ENCODE measurements around the gene TARBP2. TPM values are rescaled to one million over a fixed set of nuclear protein-coding genes. Genes with fewer than 3 reads are reported as not detected.

The TARBP2 gene, protein sequence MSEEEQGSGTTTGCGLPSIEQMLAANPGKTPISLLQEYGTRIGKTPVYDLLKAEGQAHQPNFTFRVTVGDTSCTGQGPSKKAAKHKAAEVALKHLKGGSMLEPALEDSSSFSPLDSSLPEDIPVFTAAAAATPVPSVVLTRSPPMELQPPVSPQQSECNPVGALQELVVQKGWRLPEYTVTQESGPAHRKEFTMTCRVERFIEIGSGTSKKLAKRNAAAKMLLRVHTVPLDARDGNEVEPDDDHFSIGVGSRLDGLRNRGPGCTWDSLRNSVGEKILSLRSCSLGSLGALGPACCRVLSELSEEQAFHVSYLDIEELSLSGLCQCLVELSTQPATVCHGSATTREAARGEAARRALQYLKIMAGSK
- 10 to 100 TPM; 15.1 to 20.8 (median 17.8) TPM for total RNA-seq
- long read RNA-seq, transcript TARBP2-201 (9 exons, 1,867 nt), result major isoform, 6 of 9 reads
- long read RNA-seq, partial matches to known transcripts, result 0 of 9 reads
- long read RNA-seq, other reads (novel, unspliced or antisense), result 2 of 9 reads

DNA sequence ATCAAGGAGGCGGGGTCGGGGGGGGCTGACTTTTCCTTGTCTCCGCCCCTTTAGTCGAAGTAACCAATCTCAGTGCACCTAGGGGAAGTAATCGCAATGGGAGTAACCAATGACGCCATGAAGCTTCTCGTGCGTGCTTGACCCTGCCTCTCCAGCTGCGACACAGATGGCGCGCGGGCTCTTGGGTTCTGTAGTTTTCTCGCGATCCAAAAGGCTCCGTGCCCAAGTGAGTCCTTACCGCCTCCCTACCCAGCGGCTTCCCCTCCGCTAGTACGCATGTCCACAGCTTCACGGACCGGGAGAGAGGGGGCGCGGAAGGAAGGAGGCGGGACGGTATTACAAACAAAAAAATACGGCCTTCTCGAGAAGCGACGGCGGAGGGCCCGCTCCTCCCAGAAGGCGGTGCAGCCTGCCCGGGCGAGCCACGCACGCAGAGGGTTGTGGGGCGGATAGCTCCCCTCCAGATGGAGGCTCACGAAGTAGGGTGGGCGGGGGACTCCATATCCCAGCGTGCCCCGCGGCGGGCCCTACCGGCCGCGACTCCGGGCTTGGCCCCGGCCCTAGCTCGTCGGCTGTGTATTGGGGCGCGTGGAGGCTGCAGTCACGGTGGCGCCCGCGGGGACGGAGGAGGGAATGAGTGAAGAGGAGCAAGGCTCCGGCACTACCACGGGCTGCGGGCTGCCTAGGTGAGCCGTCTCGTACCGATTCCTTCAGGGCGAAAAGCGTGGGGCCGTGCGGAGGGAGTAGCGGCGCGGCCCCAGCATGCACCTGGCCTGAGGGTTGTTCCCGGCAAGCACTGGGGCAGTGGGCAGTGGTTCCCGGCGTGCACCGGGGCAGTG, at the start of gene TARBP2:
TARBP2 (plus strand) TSS at position 508 of the 839 bp plus-strand sequence; CDS start at position 634, 126 bp downstream.
- peak; percentile 82 to 90 (median 86) for ATAC-seq
- no peaks in the 10 kb centered on the region for H3K9me3 ChIP-seq
- peaks cover 0 to 16% (median 9%) of the 10 kb centered on the region in 4 donors for H3K4me1 ChIP-seq
- H3K27me3 ChIP-seq, result no peaks in the 10 kb centered on the region
- WGBS (ENCODE audit: insufficient coverage, low coverage, low lambda C conversion rate, missing lambda C conversion rate), result 0% methylated on average over 39 of the region's 74 CpGs
- H3K4me3 ChIP-seq, result peak within 1 kb of the TSS; percentile 86 to 89 (median 88)
- H3K27ac ChIP-seq, result peak within 1 kb of the TSS; percentile 91 to 99 (median 98)
- TF ChIP-seq POLR2A (IDR thresholded peaks at IDR 0.05) (peak; percentile 75), CTCF (IDR thresholded peaks at IDR 0.05) (peak in 1 of 4 donors; percentile 4)
- intact Hi-C loops (cut with DNase I), result loop anchor here in 1 of 2 donors (10.0 kb wide), 1 partner anchor 176 kb away; the partner anchor contains the start of gene AAAS
- peaks cover 0 to 11% (median 2%) of the 10 kb centered on the region in 4 donors for H3K36me3 ChIP-seq
- DNase-seq, result peak; percentile 95 to 98 (median 98)

- H3K27me3 ChIP-seq, result no peaks in the 10 kb centered on the region
- no peaks in the 10 kb centered on the region for H3K9me3 ChIP-seq
- ATAC-seq (peak; percentile 94 to 97 (median 94)), DNase-seq (peak; percentile 98 to 99 (median 99))
- peaks cover 0 to 15% (median 4%) of the 10 kb centered on the region in 4 donors for H3K4me1 ChIP-seq
- H3K27ac ChIP-seq, result peak within 1 kb of the TSS; percentile 81 to 92 (median 92)
- peak within 1 kb of the TSS; percentile 63 to 89 (median 76) for H3K4me3 ChIP-seq
- WGBS (ENCODE audit: insufficient coverage, low coverage, low lambda C conversion rate, missing lambda C conversion rate), result under 1% methylated on average over 14 of the region's 32 CpGs
- H3K36me3 ChIP-seq, result peaks cover 7 to 24% (median 17%) of the 10 kb centered on the region in 4 donors
- TF ChIP-seq CTCF (IDR thresholded peaks at IDR 0.05) (peak; percentile 85 to 93 (median 90)), POLR2A (IDR thresholded peaks at IDR 0.05) (peak; percentile 51)
- intact Hi-C loops (cut with DNase I), result loop anchor here in 1 of 2 donors (5.0 kb wide), 1 partner anchor 36 kb away; no protein-coding TSS in a partner anchor
These were observed 49.4 kb upstream of the TARBP2 start, which contains the start of gene PCBP2 for GRCh38 chr12:53451661-53452158. PCBP2 (plus strand) TSS chr12:53452102; CDS start chr12:53454801, 2,699 bp downstream.

- Histone ChIP-seq H3K4me1 (peaks cover 0 to 15% (median 4%) of the 10 kb centered on the region in 4 donors), H3K36me3 (peaks cover 10 to 31% (median 22%) of the 10 kb centered on the region in 4 donors), H3K27me3 (no peaks in the 10 kb centered on the region), H3K4me3 (peak overlapping the region; percentile 63 to 89 (median 76)), H3K9me3 (no peaks in the 10 kb centered on the region), H3K27ac (peak overlapping the region; percentile 81 to 92 (median 92))
- WGBS (ENCODE audit: insufficient coverage, low coverage, low lambda C conversion rate, missing lambda C conversion rate), result 1% methylated on average over 53 of the region's 82 CpGs
- peak; percentile 68 to 76 (median 72) for ATAC-seq
- DNase-seq, result peak; percentile 86 to 88 (median 88)
- intact Hi-C loops (cut with DNase I), result loop anchor here in 1 of 2 donors (5.0 kb wide), 1 partner anchor 35 kb away; no protein-coding TSS in a partner anchor
- TF ChIP-seq POLR2A (IDR thresholded peaks at IDR 0.05), result no peak
- TF ChIP-seq CTCF (IDR thresholded peaks at IDR 0.05), result peak; percentile 8 to 49 (median 38)
These were observed 48.7 kb upstream of the TARBP2 start for GRCh38 chr12:53452159-53453077.
